NCI-H2196 (cell line): ENCODE data around the gene NRG3.

Source experiments
- DNase-seq: peaks from one replicate; lab custom pipeline; 2025; ENCODE audit not compliant: unreplicated experiment; lab: John Stamatoyannopoulos, UW

Gene NRG3

DNA sequence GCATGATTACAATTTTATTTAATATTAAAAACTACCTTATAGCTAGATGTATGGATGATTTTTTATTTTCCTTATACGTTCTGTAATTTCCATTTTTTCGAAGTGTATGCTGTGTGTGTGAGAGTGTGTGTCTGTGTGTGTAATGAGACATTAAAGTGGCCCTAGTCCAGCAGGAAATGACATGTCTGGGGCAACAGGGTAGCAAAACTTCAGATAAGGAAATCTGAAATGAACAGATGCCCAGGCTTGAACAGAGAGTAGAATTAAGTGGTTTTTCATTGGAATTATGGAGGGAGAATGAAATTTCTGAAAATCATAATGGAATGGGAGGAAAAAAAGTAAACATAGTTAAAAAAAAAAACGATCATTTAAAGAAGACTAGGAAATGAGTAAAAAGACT lies 200.6 kb downstream of the NRG3 start:
- DNase-seq = no peak

- DNase-seq = no peak
Observed at GRCh38 chr10:82084496-82084895, 209.5 kb downstream of the NRG3 start.

- no peak for DNase-seq
Observed at GRCh38 chr10:82084904-82085303, 209.9 kb downstream of the NRG3 start.

DNA sequence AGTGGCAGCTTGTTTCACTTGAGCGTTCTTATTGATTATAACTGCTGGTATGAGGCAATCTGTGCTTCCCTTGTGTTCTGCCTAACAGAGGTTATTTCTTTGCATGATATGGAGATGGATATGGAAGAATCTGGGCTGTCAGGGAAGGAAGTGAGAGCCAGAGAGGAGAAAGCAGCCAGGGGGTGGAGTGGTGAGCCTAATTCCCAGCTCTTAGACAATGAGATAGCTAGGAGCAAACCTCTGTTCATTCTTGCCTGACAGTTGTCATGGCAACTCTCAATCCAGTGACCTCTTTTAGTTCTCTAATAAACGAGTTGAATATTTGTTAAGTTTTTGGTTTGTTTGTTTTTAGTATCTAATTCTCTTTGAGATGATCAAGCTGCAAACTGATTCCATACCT lies 214.3 kb downstream of the NRG3 start:
- DNase-seq = no peak

- no peak for DNase-seq
Observed at GRCh38 chr10:82091413-82091812, 216.4 kb downstream of the NRG3 start.

GRCh38 chr10:82092111-82092510 lies 217.1 kb downstream of the NRG3 start:
- DNase-seq = no peak

DNA sequence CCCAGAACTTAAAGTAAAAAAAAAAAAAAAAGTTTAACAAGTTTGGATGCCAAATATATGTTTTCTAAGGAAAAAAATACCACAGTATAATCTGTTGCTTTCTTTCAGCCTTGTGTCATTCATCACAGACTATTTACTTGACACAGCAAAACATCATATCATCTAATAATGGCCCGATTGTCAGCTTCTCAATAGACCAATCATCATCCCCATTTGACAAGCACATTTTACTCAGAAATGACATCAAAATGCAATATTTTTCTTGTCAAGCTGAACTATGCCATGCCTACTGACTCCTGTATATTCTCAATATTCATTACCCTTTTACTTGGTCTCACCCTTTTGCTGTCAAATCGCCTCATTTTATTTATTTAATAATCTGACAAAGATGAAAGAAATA lies 249.7 kb downstream of the NRG3 start:
- no peak for DNase-seq

GRCh38 chr10:82128527-82128926 lies 253.5 kb downstream of the NRG3 start:
- DNase-seq = no peak

- no peak for DNase-seq
Observed at GRCh38 chr10:82136103-82136502, 261.1 kb downstream of the NRG3 start.

GRCh38 chr10:82144153-82144552 lies 269.2 kb downstream of the NRG3 start:
- no peak for DNase-seq

DNA sequence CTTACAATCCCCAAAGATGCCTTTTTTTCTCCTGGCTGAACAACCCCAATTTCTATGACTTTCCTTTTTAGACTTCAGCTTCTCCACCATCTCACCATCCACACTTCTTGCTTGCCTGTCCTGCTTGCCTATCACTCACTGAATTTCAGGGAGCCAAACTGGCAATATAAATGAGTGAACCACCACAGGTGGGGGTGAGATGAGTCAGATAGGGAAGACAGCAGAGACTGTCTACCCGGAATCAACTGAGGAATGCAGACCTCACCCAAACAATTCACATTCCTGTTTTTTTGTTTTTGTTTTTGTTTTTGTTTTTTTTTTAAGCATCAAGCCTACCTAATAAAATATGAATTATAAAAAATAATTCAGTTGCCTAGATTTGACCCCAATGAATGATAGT lies 273.8 kb downstream of the NRG3 start:
- DNase-seq = no peak

DNA sequence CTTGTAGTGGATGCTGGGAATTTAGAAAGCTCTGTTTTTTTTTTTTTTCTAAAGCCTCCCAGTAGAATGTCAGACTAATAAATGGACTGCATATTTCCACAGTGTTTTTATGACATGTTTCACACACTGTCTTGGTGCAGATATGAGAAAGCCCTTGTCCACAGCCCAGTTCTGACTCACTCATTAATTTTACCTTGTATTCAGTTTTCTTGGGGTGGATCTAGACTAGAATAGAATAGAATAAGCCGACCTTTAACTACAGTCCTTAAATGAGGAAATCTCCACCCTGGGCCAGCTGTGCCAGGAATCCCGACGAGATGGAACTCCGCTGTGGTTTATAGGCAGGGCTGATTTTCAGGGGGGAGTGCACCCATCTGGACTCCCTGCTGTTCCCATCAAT lies 274.7 kb downstream of the NRG3 start:
- no peak for DNase-seq

DNA sequence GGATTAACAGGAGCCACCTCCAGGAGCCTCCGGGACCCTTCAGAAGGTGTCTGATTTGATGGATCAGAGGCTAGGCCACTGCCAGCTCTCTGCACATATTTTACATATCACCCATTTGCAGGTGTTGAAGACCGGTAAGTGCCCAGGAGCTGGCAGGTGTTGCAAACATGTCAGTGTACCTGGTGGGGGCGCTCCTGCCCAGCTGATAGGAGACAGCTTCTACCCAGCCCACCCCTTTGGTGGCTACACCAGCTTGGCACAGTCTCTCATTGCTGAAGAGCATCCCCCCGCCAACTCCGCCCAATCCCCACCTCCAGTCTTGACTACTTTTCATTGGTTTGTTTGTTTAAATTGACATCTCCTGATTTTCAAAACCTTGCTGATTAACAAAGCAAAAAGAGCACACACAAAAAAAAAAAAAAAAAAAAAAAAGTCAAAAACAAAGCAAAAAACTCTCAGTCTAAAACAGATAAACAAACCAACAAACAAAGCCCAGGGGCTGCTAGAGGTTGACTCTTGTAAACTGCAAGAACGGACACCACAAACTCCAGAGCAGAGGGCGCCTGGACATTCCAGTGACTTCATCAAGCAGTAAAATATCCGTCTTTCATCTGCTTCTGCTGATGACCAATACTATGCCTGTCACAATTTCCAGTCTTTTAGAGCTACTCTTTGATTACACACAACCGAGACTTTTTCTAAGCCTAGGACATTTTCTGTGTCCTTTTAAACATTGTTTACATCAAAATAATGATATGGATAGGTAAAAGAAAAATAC lies 275.3 kb downstream of the NRG3 start:
- no peak for DNase-seq

DNA sequence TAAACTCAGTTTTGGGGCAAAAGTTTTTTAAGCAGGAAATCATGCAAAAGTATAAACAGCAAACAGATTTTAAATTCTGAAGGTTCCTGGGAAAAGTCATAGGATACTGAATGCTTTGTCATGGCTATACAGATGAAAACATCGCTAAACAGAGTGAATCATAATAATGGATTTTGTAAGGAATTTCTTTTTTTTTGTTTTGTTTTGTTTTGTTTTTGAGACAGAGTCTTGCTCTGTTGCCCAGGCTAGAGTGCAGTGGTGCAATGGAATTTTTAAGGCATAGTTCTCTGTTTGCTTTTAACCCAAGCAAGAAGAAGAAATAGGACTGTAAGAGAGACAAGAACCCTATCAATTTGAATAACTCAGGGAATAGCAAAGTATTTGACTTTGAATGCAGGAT lies 285.3 kb downstream of the NRG3 start:
- DNase-seq = no peak

DNA sequence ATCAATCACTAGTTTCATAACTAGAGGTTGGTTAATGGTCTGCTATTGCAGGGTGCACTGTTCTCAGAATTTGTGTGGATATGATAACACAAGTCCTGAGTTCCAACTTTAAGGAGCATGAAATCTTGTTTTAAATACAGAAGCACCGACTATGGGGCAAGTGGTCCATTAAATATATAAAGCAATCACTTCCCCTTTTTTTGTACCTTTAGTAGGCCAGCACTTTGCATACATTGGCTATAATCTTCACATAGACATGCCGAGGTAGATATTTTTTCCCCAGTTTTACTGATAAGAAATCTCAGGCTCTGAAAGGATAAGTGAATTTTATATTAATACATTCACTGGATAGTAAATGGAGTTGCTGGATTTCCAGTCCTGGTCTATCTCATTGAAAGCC lies 286.3 kb downstream of the NRG3 start:
- DNase-seq = no peak

GRCh38 chr10:82162549-82163195 lies 287.7 kb downstream of the NRG3 start:
- no peak for DNase-seq

DNA sequence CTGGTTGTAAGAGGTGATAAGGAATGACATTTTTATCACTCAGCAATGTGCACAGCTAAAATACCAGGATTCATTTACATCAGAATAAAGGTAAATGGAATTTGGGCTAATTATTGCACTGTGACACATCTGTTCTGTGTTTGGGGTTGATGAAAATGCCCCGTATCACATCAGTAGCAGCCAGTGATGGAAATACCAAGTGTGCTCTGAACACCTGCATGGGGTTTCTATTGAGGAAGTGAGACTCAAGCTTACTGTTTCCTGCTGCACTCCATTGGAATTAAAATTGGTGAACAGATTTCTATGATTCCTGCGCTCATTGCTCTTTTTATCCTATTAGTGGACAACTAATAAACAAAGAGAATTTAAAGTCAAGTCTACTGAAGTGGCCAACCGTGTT lies 296.9 kb downstream of the NRG3 start:
- DNase-seq = no peak

DNA sequence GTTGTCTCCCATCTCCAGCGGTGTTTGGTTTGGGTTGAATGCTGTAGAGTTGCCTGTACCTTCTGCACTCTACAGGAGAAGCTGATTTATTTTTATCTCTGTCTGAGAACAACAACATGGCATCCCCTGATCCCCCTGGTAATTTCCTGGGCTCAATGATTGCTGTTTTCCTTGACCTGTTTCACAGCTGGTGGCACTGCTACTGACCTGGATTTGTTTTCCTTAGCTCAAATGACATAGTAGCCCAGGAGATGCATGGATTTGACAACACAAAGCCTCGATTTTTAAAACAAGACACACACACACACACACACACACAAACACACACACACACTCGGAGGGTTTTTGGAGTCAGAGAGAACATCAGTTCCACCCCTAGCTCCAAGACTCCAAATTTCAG lies 301.6 kb downstream of the NRG3 start:
- no peak for DNase-seq

DNA sequence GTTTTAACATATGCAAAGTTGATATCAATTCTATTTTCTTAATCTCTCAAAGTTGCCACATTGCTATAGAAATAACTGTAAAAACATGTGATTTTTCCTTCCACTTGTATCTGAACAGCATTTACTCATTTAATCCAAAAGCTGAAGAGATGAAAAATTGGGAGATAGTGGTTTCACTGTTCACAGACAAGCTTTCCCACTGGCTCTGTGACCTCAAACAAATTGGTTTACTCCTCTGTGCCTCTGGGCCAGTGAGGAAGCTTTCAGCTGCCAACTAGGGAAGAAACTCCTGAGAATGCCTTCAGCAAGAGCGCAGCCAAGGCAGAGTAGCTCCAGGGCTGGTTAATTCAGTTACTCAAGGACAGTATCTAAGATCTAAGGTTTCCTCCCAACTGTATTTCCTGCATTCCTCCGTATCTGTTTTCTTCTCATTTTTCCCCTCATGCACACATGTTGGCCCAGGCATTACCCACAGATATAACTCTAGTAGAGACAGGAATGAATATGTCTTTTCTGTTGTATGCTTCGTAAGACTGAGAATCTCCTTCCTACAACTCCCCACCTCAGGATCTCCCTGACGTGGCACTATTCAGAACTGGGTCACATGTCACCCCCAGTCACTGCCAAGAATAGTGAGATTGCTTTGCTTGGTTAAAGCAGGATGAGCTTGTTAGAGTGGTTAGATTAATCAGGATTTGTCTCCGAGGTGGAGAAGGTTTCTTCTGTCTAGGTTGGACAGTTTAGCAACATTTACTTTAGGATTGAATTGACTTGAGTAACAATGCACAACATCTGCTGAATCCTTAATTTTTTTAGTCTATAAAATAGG lies 315.7 kb downstream of the NRG3 start:
- DNase-seq = no peak

DNA sequence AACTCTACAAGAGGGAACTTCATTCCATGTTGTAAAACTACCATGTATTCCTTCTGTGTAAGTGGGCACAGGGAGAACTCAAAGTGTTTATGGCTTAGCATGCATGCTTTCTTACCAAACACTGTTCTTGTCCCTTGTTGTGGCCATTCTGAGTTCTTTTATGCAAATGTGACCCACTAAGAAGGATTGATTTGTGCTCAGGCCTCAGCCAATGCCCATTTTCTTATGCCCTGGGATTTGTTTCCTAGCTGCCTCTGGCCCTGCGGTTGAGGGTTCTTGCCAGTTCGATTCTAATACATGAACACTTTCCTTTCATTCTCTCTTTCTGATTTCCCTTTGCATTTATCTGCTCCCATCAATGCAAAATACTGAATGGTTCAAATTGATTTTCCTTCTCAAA lies 316.7 kb downstream of the NRG3 start:
- DNase-seq = no peak

- DNase-seq = no peak
Observed at GRCh38 chr10:82192665-82193064, 317.7 kb downstream of the NRG3 start.

DNA sequence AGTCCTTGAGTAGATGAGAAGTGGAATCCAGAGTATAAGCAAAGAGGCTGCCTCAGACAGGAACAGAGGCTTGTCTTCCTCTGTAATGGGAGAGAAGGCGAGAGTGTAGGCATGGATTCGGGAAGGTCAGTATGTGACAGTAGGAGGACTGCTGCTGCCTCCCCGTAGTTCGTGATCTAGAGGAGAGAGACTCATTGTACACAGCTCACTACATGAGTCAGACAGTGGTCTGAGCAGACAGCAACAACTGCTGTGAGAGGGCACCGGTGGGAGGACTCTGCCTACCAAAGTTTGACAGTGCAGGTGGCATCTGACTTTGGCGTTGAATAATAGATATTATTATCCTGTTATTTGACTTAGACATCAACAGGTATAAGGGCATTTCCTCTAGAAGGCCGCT lies 319.4 kb downstream of the NRG3 start:
- DNase-seq = no peak
